DOHH2 (cell line): Measurements from ENCODE around the gene C12orf42.

ENCODE experiments used
- H3F3A ChIP-seq: fragments of 200-600 bp; sonication (generic), shearing (Covaris generic); 2 replicates; pipeline ENCODE4 v1.6.0; 2016; ENCODE audit warnings: antibody characterized with exemption, mild to moderate bottlenecking; ENCODE audit not compliant: control insufficient read depth, insufficient read depth
- H3K27ac ChIP-seq: fragments of 200-600 bp; sonication (generic); 2 replicates; pipeline ENCODE4 v1.5.1; 2014; ENCODE audit warnings: low read depth, mild to moderate bottlenecking, low read length, moderate library complexity
- H3K27me3 ChIP-seq: fragments of 200-600 bp; sonication (generic); 2 replicates; pipeline ENCODE4 v1.6.1; 2014; ENCODE audit warnings: mild to moderate bottlenecking, low read length, mixed read lengths; ENCODE audit not compliant: control insufficient read depth
- H3K36me3 ChIP-seq: fragments of 200-600 bp; sonication (generic); 2 replicates; pipeline ENCODE4 v1.6.1; 2014; ENCODE audit warnings: mild to moderate bottlenecking, low read length, moderate library complexity, mixed read lengths; ENCODE audit not compliant: control insufficient read depth
- H3K4me1 ChIP-seq: fragments of 200-600 bp; sonication (generic); 2 replicates; pipeline ENCODE4 v1.6.1; 2014; ENCODE audit warnings: mild to moderate bottlenecking, low read length, mixed read lengths; ENCODE audit not compliant: control insufficient read depth
- H3K4me2 ChIP-seq: fragments of 200-600 bp; sonication (generic); 2 replicates; pipeline ENCODE4 v1.6.0; 2014; ENCODE audit warnings: mild to moderate bottlenecking, low read length, moderate library complexity
- H3K4me3 ChIP-seq: fragments of 200-600 bp; sonication (generic); 2 replicates; pipeline ENCODE4 v1.5.1; 2014; ENCODE audit warnings: mild to moderate bottlenecking, low read length, mixed read lengths
- H3K79me2 ChIP-seq: fragments of 200-600 bp; sonication (generic); 2 replicates; pipeline ENCODE4 v1.6.1; 2014; ENCODE audit warnings: mild to moderate bottlenecking, low read length, mixed read lengths; ENCODE audit not compliant: control insufficient read depth
- H3K9me2 ChIP-seq: fragments of 200-600 bp; sonication (generic); replicated peaks from 2 replicates; pipeline ENCODE4 v1.6.1; 2014; ENCODE audit warnings: mild to moderate bottlenecking, low read length, mixed read lengths; ENCODE audit not compliant: control insufficient read depth
- H3K9me3 ChIP-seq: fragments of 200-600 bp; sonication (generic); 2 replicates; pipeline ENCODE4 v1.6.1; 2014; ENCODE audit warnings: antibody characterized with exemption, low read length, mixed read lengths; ENCODE audit not compliant: control insufficient read depth, insufficient read depth
- H4K20me1 ChIP-seq: fragments of 200-600 bp; sonication (generic); 2 replicates; pipeline ENCODE4 v1.6.0; 2014; ENCODE audit warnings: low read depth, mild to moderate bottlenecking, antibody characterized with exemption, low read length, moderate library complexity; ENCODE audit not compliant: control insufficient read depth, insufficient read depth
- CTCF ChIP-seq: fragments of 200-600 bp; sonication (generic); IDR thresholded peaks from one replicate; pipeline ENCODE4 v1.5.1; 2014; ENCODE audit warnings: antibody characterized with exemption, mild to moderate bottlenecking, low read depth, low read length; ENCODE audit not compliant: poor library complexity, severe bottlenecking
- EZH2phosphoT487 ChIP-seq: fragments of 200-600 bp; sonication (generic); IDR thresholded peaks from 2 replicates; pipeline ENCODE4 v1.6.1; 2017; ENCODE audit warnings: borderline replicate concordance, mild to moderate bottlenecking, antibody characterized with exemption, low read length, moderate library complexity, mixed read lengths

The C12orf42 gene

GRCh38 chr12:103314786-103315185 lies 181.0 kb downstream of the C12orf42 start:
- Histone ChIP-seq H3K9me3 (no peaks in the 10 kb centered on the region), H4K20me1 (no peaks in the 10 kb centered on the region), H3F3A (no peaks in the 10 kb centered on the region), H3K9me2 (no peaks in the 10 kb centered on the region), H3K4me1 (no peaks in the 10 kb centered on the region), H3K27ac (no peak overlapping the region), H3K79me2 (no peaks in the 10 kb centered on the region), H3K4me2 (no peak overlapping the region), H3K27me3 (no peaks in the 10 kb centered on the region), H3K36me3 (no peaks in the 10 kb centered on the region), H3K4me3 (no peak overlapping the region)
- TF ChIP-seq EZH2phosphoT487 (no peak), CTCF (no peak)

DNA sequence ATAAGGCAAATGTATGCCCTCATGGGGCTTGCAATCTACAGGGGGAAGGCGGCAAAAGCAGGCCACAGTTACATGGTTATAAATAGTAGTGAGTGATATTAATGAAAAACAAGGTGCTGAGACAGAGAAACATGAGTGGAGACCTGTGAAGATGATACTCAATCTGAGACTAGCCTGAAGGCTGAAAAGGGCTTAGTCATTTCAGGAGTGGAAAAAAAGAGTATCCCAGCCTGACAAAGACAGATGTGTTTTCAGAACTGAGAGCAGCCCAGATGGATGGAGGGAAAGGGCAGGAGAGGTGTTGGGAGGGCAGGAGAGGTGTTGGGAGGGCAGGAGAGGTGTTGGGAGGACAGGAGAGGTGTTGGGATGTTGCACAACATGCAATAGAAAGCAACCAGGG lies 181.9 kb downstream of the C12orf42 start:
- no peak for TF ChIP-seq CTCF

DNA sequence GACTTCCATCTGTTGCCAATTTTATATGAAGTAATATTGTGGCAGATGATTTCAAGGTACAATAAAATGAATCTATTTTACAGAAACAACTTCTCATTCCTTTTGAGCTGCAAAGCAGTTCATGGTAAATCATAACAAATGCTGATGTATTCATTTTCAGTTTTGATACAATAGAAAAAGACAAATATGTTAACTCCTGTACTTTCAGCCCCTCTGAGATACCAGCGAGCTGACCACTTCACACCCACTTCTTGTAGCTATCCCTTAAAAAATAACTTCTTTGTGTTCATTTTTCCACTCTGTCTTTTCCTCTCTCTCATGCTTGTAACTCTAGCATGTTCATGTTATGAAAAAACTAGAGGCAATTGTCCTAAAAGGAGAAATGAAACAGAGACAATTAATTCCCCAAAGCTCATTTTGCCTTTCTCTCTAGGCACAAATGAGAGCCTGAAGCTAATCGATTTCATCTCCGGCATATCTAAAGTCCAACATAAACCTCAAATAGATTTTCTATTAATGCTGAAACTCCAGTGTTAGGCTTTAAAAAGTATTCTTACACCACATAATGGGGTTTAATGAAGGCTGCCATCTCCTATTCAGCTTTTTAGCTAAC lies 182.9 kb downstream of the C12orf42 start:
- H4K20me1 ChIP-seq, result no peaks in the 10 kb centered on the region
- no peaks in the 10 kb centered on the region for H3K36me3 ChIP-seq
- no peaks in the 10 kb centered on the region for H3K9me3 ChIP-seq
- H3K9me2 ChIP-seq, result no peaks in the 10 kb centered on the region
- H3K27me3 ChIP-seq, result no peaks in the 10 kb centered on the region
- TF ChIP-seq EZH2phosphoT487, result no peak
- TF ChIP-seq CTCF, result no peak
- no peaks in the 10 kb centered on the region for H3K79me2 ChIP-seq
- no peak overlapping the region for H3K27ac ChIP-seq
- H3K4me2 ChIP-seq, result no peak overlapping the region
- no peaks in the 10 kb centered on the region for H3F3A ChIP-seq
- no peaks in the 10 kb centered on the region for H3K4me1 ChIP-seq
- no peak overlapping the region for H3K4me3 ChIP-seq

More for the DNA sequence above, 181.9 kb downstream of the C12orf42 start:
- Histone ChIP-seq H3K4me3 (no peak overlapping the region), H4K20me1 (no peaks in the 10 kb centered on the region), H3K36me3 (no peaks in the 10 kb centered on the region), H3K27me3 (no peaks in the 10 kb centered on the region), H3K27ac (no peak overlapping the region), H3K9me2 (no peaks in the 10 kb centered on the region), H3K4me2 (no peak overlapping the region), H3K9me3 (no peaks in the 10 kb centered on the region), H3F3A (no peaks in the 10 kb centered on the region), H3K79me2 (no peaks in the 10 kb centered on the region), H3K4me1 (no peaks in the 10 kb centered on the region)
